ENCODE measurements around the gene GPR39.
"Not testable (repeated sequence)": the region's sequence is repeated elsewhere in the genome, so short reads cannot be mapped to it uniquely, and the experiment has no call there.

Gene GPR39

GRCh38 chr2:132416723-132417395 is at the start of gene GPR39:
GPR39 (plus strand) TSS chr2:132416805.
- no peak for DNase-seq

- no peak for DNase-seq
These were observed 48.4 kb upstream of the GPR39 start for GRCh38 chr2:132368191-132368590.

- DNase-seq = no peak
These were observed 44.3 kb upstream of the GPR39 start for GRCh38 chr2:132372276-132372675.

GRCh38 chr2:132373391-132374135 is 43.0 kb upstream of the GPR39 start:
- DNase-seq = no peak

- DNase-seq = no peak
These were observed 42.5 kb upstream of the GPR39 start for GRCh38 chr2:132374151-132374550.

GRCh38 chr2:132374551-132374950 is 42.1 kb upstream of the GPR39 start:
- DNase-seq = no peak

- DNase-seq = no peak
These were observed 41.6 kb upstream of the GPR39 start for GRCh38 chr2:132374961-132375360.

- no peak for DNase-seq
These were observed 35.2 kb upstream of the GPR39 start for GRCh38 chr2:132381376-132381775.

- no peak for DNase-seq
These were observed 32.6 kb upstream of the GPR39 start for GRCh38 chr2:132383956-132384355.

GRCh38 chr2:132384491-132385151 is 32.0 kb upstream of the GPR39 start:
- no peak for DNase-seq

GRCh38 chr2:132387126-132387525 is 29.5 kb upstream of the GPR39 start:
- no peak for DNase-seq

GRCh38 chr2:132390076-132390475 is 26.5 kb upstream of the GPR39 start:
- DNase-seq = no peak

- DNase-seq = no peak
These were observed 25.2 kb upstream of the GPR39 start for GRCh38 chr2:132391378-132391777.

- no peak for DNase-seq
These were observed 24.4 kb upstream of the GPR39 start for GRCh38 chr2:132392221-132392620.

GRCh38 chr2:132392879-132393278 is 23.7 kb upstream of the GPR39 start:
- no peak for DNase-seq

GRCh38 chr2:132397042-132397441 is 19.6 kb upstream of the GPR39 start:
- not testable (repeated sequence) for DNase-seq

- DNase-seq = no peak
These were observed 16.3 kb upstream of the GPR39 start for GRCh38 chr2:132400169-132400900.

- DNase-seq = no peak
These were observed 15.7 kb upstream of the GPR39 start for GRCh38 chr2:132400901-132401240.

GRCh38 chr2:132401326-132401725 is 15.3 kb upstream of the GPR39 start:
- DNase-seq = no peak

- no peak for DNase-seq
These were observed 13.5 kb upstream of the GPR39 start for GRCh38 chr2:132403146-132403545.

- no peak for DNase-seq
These were observed 12.5 kb upstream of the GPR39 start for GRCh38 chr2:132404056-132404455.

- no peak for DNase-seq
These were observed 8.8 kb upstream of the GPR39 start for GRCh38 chr2:132407784-132408183.

GRCh38 chr2:132412021-132412420 is 4.6 kb upstream of the GPR39 start:
- no peak for DNase-seq
